G401.6 (cell line): ENCODE data around the gene ZMYM5.
A peak's percentile ranks its signal among the peaks of the same experiment; 100 is the strongest.
"Not testable (repeated sequence)": the region's sequence is repeated elsewhere in the genome, so short reads cannot be mapped to it uniquely, and the experiment has no call there.

ENCODE experiments used
- FAIRE-seq: peaks from 2 replicates; lab custom pipeline; 2012; peaks lifted over from hg19 to GRCh38; lab: Jason Lieb, UNC

The ZMYM5 gene

GRCh38 chr13:19863323-19864023 is at the start of gene ZMYM5:
ZMYM5 (minus strand) TSS chr13:19863649; CDS start chr13:19852180, 11,469 bp downstream.
- peak; percentile 97 for FAIRE-seq

- no peak for FAIRE-seq
Observed at GRCh38 chr13:19910336-19911072, 47.1 kb upstream of the ZMYM5 start.

- FAIRE-seq: no peak
Observed at GRCh38 chr13:19908350-19908986, 45.0 kb upstream of the ZMYM5 start.

GRCh38 chr13:19905487-19906195 is 42.2 kb upstream of the ZMYM5 start:
- not testable (repeated sequence) for FAIRE-seq

GRCh38 chr13:19890030-19890429 is 26.6 kb upstream of the ZMYM5 start:
- FAIRE-seq: no peak

- peak; percentile 34 for FAIRE-seq
Observed at GRCh38 chr13:19888799-19889198, 25.4 kb upstream of the ZMYM5 start.

- no peak for FAIRE-seq
Observed at GRCh38 chr13:19882231-19882630, 18.8 kb upstream of the ZMYM5 start.

GRCh38 chr13:19881641-19882040 is 18.2 kb upstream of the ZMYM5 start:
- FAIRE-seq: no peak

GRCh38 chr13:19864746-19865309 is 1.4 kb upstream of the ZMYM5 start:
- peak; percentile 92 for FAIRE-seq

- no peak for FAIRE-seq
Observed at GRCh38 chr13:19864024-19864745, 736 bp upstream of the ZMYM5 start.

GRCh38 chr13:19862481-19863313 is 752 bp downstream of the ZMYM5 start:
- no peak for FAIRE-seq

GRCh38 chr13:19861762-19862161 is 1.7 kb downstream of the ZMYM5 start:
- FAIRE-seq: no peak

GRCh38 chr13:19860884-19861655 is 2.4 kb downstream of the ZMYM5 start:
- no peak for FAIRE-seq

GRCh38 chr13:19857637-19858036 is 5.8 kb downstream of the ZMYM5 start:
- not testable (repeated sequence) for FAIRE-seq

GRCh38 chr13:19852766-19853165 is 10.7 kb downstream of the ZMYM5 start:
- FAIRE-seq: no peak

- FAIRE-seq: no peak
Observed at GRCh38 chr13:19845758-19846157, 17.7 kb downstream of the ZMYM5 start.

GRCh38 chr13:19838865-19839275 is 24.6 kb downstream of the ZMYM5 start:
- FAIRE-seq: no peak

- FAIRE-seq: no peak
Observed at GRCh38 chr13:19836472-19836871, 27.0 kb downstream of the ZMYM5 start.

- no peak for FAIRE-seq
Observed at GRCh38 chr13:19834704-19835103, 28.7 kb downstream of the ZMYM5 start.

GRCh38 chr13:19822673-19823072 is 40.8 kb downstream of the ZMYM5 start:
- no peak for FAIRE-seq
